ENCODE results near the gene TRIM67. TPM values are rescaled to one million over a fixed set of nuclear protein-coding genes. Genes with fewer than 3 reads are reported as not detected.

The TRIM67 gene
- total RNA-seq, 1 donor from 2014 or later, result 0.04 TPM

DNA sequence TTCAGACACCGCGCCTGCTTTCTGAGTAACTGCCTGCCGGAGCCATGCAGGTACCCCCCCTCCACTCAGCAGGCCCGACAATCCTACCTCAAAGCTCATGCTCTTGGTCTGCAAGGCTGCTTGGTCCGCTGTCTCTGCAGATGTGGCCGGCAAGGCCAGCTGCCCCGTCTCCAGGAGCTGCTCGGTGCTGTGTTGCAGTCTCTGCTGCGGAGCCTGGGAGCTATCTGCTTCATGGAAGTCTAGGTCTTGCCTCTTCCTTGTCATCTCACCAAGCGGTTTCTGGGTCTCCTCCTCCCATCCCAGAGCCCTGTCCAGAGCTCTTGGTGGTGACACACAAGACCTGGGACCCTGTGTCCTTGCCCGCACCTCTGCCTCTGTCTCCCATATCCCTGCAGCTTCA lies 55.2 kb downstream of the TRIM67 start:
- intact Hi-C loops (cut with DNase I), result loop anchor here (10.0 kb wide), 1 partner anchor 422 kb away; no protein-coding TSS in a partner anchor
- no peak for DNase-seq (ENCODE audit: low spot score)
- no peak for ATAC-seq

DNA sequence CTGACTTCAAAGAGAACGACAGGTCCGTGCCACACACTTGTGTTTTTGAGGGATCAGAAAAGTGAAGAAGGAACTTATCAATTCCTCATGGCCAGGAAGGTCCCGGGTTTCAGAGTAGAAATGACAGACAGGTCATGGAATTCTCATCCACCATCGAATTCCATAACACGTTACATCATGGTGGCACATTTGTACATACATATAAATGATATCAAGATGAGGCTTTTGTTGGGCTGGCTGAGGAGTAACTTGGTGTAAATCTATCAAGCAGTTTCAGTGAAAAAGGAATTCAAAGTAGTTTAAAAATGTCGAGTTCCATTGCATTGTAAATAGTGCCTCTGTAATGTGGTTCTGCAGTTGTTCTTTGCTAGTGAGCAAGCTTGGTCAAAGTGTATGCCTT lies 56.2 kb downstream of the TRIM67 start:
- no peak for DNase-seq (ENCODE audit: low spot score)
- intact Hi-C loops (cut with DNase I), result loop anchor here (10.0 kb wide), 1 partner anchor 423 kb away; no protein-coding TSS in a partner anchor
- no peak for ATAC-seq

- ATAC-seq (no peak), DNase-seq (ENCODE audit: low spot score) (no peak)
- intact Hi-C loops (cut with DNase I), result loop anchor here (10.0 kb wide), 1 partner anchor 425 kb away; no protein-coding TSS in a partner anchor
Measured at GRCh38 chr1:231219422-231220401, 57.9 kb downstream of the TRIM67 start.

DNA sequence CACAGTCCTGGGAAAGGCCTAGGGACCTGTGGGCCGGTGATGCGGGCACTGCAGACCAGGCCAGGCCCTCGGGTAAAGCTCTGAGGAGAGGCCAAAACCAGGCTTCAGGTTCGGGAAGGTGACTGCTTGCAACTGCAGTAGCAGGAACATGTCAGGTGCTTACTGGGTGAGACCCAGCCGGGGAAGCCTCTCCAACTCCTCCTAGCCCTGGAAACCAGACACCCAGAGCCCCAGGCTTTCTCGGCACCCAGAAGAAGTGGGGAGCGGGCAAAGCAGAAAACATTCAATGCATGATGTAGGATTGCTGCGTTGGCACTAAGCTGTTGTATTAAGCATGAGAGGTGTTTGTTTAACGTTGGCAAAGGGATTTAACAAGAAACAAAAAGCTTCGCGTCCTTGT lies 58.9 kb downstream of the TRIM67 start:
- no peak for ATAC-seq
- intact Hi-C loops (cut with DNase I), result no loop called here
- DNase-seq (ENCODE audit: low spot score), result no peak

DNA sequence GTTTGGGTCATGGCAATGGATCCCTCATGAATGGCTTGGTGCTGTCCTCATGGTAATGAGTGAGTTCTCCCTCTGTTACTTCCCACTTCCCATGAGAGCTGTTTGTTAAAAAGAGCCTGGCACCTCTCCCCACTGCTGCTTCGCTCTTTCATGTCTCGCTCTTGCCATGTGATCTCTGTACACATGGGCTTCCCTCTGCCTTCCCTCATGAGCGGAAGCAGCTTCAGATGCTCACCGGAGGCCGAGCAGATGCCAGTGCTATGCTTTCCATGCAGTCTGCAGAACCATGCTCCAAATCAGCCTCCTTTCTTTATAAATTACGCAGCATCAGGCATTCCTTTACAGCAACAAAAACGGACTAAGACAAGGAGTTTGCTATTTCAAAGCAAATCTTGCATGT lies 64.3 kb downstream of the TRIM67 start:
- intact Hi-C loops (cut with DNase I), result no loop called here
- ATAC-seq (no peak), DNase-seq (ENCODE audit: low spot score) (no peak)

DNA sequence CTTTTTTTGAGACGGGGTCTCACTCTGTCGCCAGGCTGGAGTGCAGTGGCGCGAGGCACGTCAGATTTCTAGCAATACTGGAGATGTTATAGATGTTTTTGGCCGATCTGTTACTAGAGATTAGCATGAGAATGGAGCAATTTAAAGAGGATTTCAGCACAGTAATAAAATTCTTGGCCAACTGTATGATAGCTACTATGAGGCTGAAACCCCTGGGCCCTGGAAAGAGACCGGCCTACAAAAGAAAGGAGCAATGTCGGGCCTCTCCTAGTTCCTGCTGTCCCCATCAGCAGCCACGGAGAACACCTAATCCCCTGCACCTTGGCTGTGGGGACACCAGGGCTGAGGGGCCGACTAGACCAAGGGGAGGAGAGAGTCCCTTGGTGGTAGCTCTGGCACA lies 69.7 kb downstream of the TRIM67 start:
- intact Hi-C loops (cut with DNase I), result no loop called here
- ATAC-seq (no peak), DNase-seq (ENCODE audit: low spot score) (no peak)

GRCh38 chr1:231232870-231233734 lies 71.2 kb downstream of the TRIM67 start:
- no peak for ATAC-seq

GRCh38 chr1:231233735-231234417 lies 72.0 kb downstream of the TRIM67 start:
- ATAC-seq (no peak), DNase-seq (ENCODE audit: low spot score) (no peak)
- intact Hi-C loops (cut with DNase I), result no loop called here

More at GRCh38 chr1:231232870-231233734, 71.2 kb downstream of the TRIM67 start:
- DNase-seq (ENCODE audit: low spot score), result no peak
- intact Hi-C loops (cut with DNase I), result no loop called here

- ATAC-seq, result no peak
- no peak for DNase-seq (ENCODE audit: low spot score)
- intact Hi-C loops (cut with DNase I), result no loop called here
Measured at GRCh38 chr1:231234506-231234905, 72.6 kb downstream of the TRIM67 start.

- no peak for ATAC-seq
- intact Hi-C loops (cut with DNase I), result no loop called here
- no peak for DNase-seq (ENCODE audit: low spot score)
Measured at GRCh38 chr1:231235526-231236207, 73.8 kb downstream of the TRIM67 start.

GRCh38 chr1:231236208-231236591 lies 74.3 kb downstream of the TRIM67 start:
- intact Hi-C loops (cut with DNase I), result no loop called here
- ATAC-seq (no peak), DNase-seq (ENCODE audit: low spot score) (no peak)

GRCh38 chr1:231236938-231237337 lies 75.1 kb downstream of the TRIM67 start:
- DNase-seq (ENCODE audit: low spot score) (no peak), ATAC-seq (no peak)
- intact Hi-C loops (cut with DNase I), result no loop called here

DNA sequence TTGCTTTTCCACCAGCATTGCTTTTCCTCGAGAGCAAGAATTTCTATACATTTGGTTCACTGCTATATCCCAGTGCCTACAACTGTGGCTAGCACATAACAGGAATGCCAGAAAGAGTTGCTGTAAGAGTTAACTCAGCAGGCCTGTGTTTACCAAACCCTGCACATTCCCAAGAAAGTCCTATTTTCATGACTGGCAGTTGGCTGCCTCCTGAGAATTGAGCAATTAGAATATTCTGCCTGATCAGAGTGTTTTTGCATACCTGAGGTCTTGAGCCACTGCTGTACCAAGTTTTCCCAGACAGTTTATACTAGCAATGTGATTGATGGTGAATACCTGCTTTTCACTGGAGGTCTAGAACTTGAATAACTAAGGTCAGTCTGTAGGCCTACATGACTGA lies 76.4 kb downstream of the TRIM67 start:
- DNase-seq (ENCODE audit: low spot score) (no peak), ATAC-seq (no peak)
- intact Hi-C loops (cut with DNase I), result no loop called here

- no peak for DNase-seq (ENCODE audit: low spot score)
- peak; percentile 9 for ATAC-seq
- intact Hi-C loops (cut with DNase I), result no loop called here
Measured at GRCh38 chr1:231240531-231240882, 78.6 kb downstream of the TRIM67 start.

DNA sequence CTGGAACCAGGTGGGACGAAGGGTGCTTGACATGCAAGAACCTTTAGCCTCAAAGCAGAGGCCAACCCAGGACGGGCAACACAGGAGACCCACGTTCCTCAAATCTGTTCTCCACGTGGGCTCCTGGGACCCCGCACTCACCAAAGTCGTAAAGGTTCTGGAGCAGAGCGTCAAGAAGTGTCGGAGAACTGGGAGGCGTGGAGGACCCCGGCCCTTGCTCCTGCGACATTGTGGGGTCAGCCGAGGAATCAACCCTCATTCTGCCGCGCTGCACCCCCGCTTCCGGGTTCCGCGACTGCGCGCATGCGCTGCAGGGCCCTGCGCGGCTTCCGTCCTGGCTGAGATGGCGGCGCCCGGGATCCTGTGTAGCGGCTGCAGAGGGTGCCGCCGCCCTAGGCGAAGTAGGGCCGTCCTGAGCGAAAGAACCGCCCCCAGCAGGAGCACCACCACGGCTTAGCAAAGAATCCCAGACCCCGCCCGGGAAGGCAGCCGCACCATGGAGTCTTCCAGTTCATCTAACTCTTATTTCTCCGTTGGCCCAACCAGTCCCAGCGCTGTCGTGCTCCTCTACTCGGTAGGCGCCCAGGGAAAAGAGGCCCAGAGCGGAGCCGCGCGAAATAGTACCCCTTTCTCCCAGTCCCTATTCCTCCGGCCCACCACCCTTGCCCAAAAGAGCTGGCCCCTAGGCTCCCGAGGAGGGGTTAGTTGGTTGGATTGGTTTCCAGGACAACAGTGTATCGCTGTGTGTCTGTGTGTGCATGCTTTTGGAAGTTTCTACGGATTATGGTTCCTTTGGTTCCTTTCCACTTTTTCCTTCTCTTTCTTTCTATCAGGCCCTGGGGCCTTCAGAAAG lies 79.3 kb downstream of the TRIM67 start, which contains the start of gene GNPAT:
Gene GNPAT (plus strand): TSS at position 330 of the 853 bp plus-strand sequence. CDS start 167 bp downstream, at position 497.
- intact Hi-C loops (cut with DNase I), result no loop called here
- ATAC-seq (peak; percentile 99), DNase-seq (ENCODE audit: low spot score) (peak; percentile 92)

GRCh38 chr1:231241750-231242149 lies 79.9 kb downstream of the TRIM67 start:
- no peak for DNase-seq (ENCODE audit: low spot score)
- intact Hi-C loops (cut with DNase I), result no loop called here
- peak; percentile 47 for ATAC-seq

GRCh38 chr1:231242516-231243198 lies 80.8 kb downstream of the TRIM67 start:
- no peak for DNase-seq (ENCODE audit: low spot score)
- no peak for ATAC-seq
- intact Hi-C loops (cut with DNase I), result no loop called here

Measured in sciatic nerve (tissue), 2 donors.